ENCODE data around the gene KLK1. TPM values are rescaled to one million over a fixed set of nuclear protein-coding genes. Genes with fewer than 3 reads are reported as not detected.

KLK1 gene
- total RNA-seq, 4 donors from 2014 or later, result 0.68 TPM; not detected in 3

DNA sequence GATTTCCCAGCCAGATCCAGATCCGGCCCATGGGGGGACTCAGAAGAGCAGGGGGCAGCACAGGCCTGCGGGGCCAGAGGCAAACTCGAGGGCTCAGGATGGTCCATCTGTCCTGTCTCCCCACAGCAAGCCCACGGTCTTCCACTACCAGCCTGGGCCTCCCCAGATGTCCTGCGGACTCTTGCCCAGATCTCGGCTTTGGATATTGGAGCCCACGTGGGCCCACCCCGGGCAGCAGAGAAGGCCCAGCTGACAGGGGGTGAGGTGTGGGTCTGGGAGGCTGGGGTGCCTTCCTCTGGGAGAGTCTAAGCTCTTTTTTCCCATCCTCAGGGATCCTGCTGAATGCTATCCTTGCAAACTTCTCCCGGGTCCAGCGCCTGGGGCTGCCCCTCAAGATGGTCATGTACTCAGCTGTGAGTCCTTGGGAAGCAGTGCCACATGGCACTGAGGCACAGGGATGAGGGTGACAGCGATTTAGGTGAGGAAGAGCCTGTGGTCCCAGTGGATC, 30.0 kb downstream of the KLK1 start:
- TF ChIP-seq, protein P1, sequence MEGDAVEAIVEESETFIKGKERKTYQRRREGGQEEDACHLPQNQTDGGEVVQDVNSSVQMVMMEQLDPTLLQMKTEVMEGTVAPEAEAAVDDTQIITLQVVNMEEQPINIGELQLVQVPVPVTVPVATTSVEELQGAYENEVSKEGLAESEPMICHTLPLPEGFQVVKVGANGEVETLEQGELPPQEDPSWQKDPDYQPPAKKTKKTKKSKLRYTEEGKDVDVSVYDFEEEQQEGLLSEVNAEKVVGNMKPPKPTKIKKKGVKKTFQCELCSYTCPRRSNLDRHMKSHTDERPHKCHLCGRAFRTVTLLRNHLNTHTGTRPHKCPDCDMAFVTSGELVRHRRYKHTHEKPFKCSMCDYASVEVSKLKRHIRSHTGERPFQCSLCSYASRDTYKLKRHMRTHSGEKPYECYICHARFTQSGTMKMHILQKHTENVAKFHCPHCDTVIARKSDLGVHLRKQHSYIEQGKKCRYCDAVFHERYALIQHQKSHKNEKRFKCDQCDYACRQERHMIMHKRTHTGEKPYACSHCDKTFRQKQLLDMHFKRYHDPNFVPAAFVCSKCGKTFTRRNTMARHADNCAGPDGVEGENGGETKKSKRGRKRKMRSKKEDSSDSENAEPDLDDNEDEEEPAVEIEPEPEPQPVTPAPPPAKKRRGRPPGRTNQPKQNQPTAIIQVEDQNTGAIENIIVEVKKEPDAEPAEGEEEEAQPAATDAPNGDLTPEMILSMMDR (IDR thresholded peaks at IDR 0.05; ENCODE audit: low read depth), result no peak

DNA sequence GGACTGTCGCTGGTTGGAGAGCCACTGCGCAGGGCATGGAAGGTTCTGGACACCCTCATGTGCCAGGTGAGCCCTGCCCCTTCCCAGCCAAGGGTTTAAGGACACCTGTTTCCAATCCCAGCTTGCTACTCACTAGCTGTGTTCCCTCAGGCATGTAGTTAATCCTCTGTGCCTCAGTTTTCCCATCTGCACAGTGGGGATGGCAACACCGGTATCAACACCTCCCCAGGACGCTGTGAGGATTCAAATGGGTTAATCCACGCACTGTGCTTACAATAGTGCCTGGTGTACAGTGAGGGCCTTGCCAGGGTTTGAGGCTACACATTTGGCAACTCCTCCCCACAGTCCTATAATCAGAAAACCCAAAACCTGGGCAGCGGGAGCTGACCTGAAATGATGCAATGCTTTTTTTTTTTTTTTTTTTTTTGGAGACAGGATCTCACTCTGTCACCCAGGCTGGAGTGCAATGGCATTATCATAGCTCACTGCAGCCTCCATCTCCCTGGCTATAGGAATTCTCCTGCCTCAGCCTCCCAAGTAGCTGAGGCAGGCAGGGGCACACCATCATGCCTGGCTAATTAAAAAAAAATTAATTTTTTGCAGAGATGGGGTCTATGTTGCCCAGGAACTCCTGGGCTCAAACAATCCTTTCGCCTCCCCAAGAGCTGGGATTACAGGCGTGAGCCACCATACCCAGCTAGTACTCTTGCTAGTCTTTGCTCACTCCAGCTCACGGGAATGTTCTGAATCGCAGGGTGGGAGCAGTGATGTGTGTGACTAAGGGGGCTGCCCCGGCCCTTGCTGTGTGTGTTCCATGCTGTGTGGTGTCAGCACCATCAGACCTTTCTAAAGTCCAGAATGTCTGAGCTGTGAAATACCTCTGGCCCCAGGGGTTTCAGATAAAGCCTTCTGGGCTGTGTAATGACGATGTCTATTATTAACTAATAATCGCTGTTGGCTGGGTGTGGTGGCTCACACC, 31.0 kb downstream of the KLK1 start:
- TF ChIP-seq, protein P1 (IDR thresholded peaks at IDR 0.05; ENCODE audit: low read depth), result no peak

DNA sequence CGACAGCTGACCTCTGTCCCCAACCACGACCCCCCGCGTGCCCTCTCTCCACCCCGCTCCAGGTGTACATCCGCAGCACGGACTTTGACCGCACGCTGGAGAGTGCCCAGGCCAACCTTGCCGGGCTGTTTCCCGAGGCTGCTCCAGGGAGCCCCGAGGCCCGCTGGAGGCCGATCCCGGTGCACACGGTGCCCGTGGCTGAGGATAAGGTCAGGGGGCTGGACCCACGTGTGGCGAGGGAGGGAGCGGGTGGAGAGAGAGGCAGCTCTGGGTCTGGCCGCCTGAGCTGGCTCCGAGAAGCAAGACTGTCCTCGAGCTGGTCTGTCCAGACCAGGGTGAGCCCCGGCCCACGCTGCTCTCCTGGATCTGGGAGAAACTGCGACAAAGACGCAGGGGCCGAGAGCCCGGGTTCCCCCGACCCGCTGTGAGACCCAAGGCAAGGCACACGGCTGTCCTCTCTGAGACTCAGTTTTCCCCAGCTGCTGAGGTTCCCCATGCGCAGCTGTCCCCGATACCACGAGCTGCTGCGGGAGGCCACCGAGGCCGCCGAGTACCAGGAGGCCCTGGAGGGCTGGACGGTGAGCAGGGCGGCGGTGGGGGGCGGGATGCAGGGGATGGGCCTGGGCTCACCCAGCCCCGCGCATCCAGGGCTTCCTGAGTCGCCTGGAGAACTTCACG, 31.9 kb downstream of the KLK1 start:
- TF ChIP-seq, protein P1 (IDR thresholded peaks at IDR 0.05; ENCODE audit: low read depth), result no peak

DNA sequence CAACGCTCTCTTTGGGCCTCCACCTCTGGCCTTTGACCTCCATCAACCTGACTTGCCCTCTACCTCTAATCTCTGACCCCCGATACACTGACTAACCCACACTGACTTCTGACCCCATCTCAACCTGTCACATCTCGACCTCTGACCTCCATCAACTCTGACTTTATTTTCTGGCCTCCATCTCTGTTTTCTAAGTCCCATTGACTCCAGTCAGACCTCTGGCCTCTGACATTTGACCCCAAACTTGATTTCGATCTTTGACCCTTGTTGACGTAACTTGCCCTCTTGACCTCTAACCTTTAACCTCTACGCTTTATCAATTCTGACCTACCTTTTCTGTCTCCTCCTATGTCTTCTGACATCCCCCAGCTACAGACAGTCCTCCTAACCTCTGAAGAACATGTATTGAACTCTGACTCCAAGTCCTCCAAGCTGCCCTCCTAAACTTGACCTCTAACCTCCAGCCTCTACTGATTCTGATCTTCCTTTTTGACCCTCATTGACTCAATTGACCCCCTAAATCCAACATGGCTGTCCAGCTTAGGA, 32.6 kb downstream of the KLK1 start:
- TF ChIP-seq, protein P1 (IDR thresholded peaks at IDR 0.05; ENCODE audit: low read depth), result no peak

DNA sequence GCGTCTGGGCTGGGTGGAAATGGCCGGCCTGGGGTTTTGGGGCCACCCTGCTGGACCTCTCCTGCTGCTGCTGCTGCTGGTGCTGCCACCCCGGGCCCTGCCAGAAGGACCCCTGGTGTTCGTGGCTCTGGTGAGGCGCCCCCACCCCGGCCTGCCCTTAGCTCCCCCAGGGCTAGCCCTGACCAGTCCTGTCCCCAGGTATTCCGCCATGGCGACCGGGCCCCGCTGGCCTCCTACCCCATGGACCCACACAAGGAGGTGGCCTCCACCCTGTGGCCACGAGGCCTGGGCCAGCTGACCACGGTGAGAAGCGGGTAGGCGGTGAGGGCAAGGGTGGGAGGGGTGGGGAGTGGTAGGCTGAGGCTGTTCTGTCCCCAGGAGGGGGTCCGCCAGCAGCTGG, 33.2 kb downstream of the KLK1 start, which contains the start of gene ACP4:
Gene ACP4, plus strand, starts transcription at position 20 of the 400 bp plus-strand sequence. Its CDS starts 0 bp downstream, at position 20.
- TF ChIP-seq, protein P1 (IDR thresholded peaks at IDR 0.05; ENCODE audit: low read depth), result no peak

DNA sequence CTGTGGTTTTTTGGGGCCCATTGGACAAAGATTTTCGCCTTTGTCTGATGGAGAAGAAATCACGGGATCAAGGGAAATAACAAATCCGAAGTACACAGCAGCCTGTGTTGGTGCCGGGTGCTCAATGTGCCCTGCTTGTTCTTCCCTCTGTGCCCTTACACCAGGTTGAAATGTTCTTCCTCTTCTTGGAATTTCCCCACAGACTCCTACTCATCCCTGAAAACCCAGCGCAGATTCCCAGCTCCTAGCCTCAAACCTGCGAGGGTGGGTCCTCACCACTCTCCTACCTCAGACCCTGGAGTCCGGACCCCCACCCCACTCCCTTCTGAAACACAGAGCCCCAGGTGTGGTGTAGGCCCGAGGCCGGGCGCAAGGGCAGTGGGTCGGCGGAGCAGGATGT, 38.3 kb downstream of the KLK1 start:
- TF ChIP-seq, protein P1 (IDR thresholded peaks at IDR 0.05; ENCODE audit: low read depth), result no peak

Data from subcutaneous adipose tissue (tissue), 4 donors.